GM18907 (cell line): ENCODE results near the gene DNAJB9.
"Not testable (repeated sequence)": the region's sequence is repeated elsewhere in the genome, so short reads cannot be mapped to it uniquely, and the experiment has no call there.

ENCODE experiments used
- ATAC-seq: cut with Tn5 transposase; IDR thresholded peaks from one replicate; pipeline ENCODE4 v1.9.1; 2021; ENCODE audit warnings: mild to moderate bottlenecking, moderate library complexity; ENCODE audit not compliant: unreplicated experiment

DNAJB9 gene

GRCh38 chr7:108569381-108570145 lies at the start of gene DNAJB9, which contains the start of gene THAP5:
TSS of gene DNAJB9 (plus strand) at chr7:108569874. CDS start at chr7:108571727, 1,853 bp downstream.
TSS of gene THAP5 (minus strand) at chr7:108569706. CDS start at chr7:108569569, 137 bp downstream.
- peak; percentile 96 for ATAC-seq

- ATAC-seq, result no peak
Observed at GRCh38 chr7:108522780-108523179, 46.9 kb upstream of the DNAJB9 start.

GRCh38 chr7:108525327-108525984 lies 44.2 kb upstream of the DNAJB9 start:
- ATAC-seq, result peak; percentile 59

- peak; percentile 95 for ATAC-seq
Observed at GRCh38 chr7:108525985-108526767, 43.5 kb upstream of the DNAJB9 start, which contains the start of gene PNPLA8. TSS of gene PNPLA8 (minus strand) at chr7:108526135. CDS start at chr7:108515491, 10,644 bp downstream.

GRCh38 chr7:108526768-108527017 lies 43.0 kb upstream of the DNAJB9 start:
- no peak for ATAC-seq

- ATAC-seq, result no peak
Observed at GRCh38 chr7:108528183-108528712, 41.4 kb upstream of the DNAJB9 start.

- no peak for ATAC-seq
Observed at GRCh38 chr7:108529341-108529740, 40.3 kb upstream of the DNAJB9 start.

GRCh38 chr7:108533712-108534111 lies 36.0 kb upstream of the DNAJB9 start:
- ATAC-seq, result no peak

- no peak for ATAC-seq
Observed at GRCh38 chr7:108535257-108535656, 34.4 kb upstream of the DNAJB9 start.

- no peak for ATAC-seq
Observed at GRCh38 chr7:108535744-108536143, 33.9 kb upstream of the DNAJB9 start.

- no peak for ATAC-seq
Observed at GRCh38 chr7:108537229-108537628, 32.4 kb upstream of the DNAJB9 start.

GRCh38 chr7:108538236-108538635 lies 31.4 kb upstream of the DNAJB9 start:
- ATAC-seq, result not testable (repeated sequence)

GRCh38 chr7:108538685-108539084 lies 31.0 kb upstream of the DNAJB9 start:
- not testable (repeated sequence) for ATAC-seq

GRCh38 chr7:108541478-108541877 lies 28.2 kb upstream of the DNAJB9 start:
- ATAC-seq, result no peak

GRCh38 chr7:108548141-108548896 lies 21.4 kb upstream of the DNAJB9 start:
- not testable (repeated sequence) for ATAC-seq

- ATAC-seq, result not testable (repeated sequence)
Observed at GRCh38 chr7:108556665-108557064, 13.0 kb upstream of the DNAJB9 start.

- ATAC-seq, result no peak
Observed at GRCh38 chr7:108557191-108557590, 12.5 kb upstream of the DNAJB9 start.

- ATAC-seq, result no peak
Observed at GRCh38 chr7:108557617-108558016, 12.1 kb upstream of the DNAJB9 start.

- no peak for ATAC-seq
Observed at GRCh38 chr7:108559253-108559652, 10.4 kb upstream of the DNAJB9 start.

GRCh38 chr7:108561047-108561619 lies 8.5 kb upstream of the DNAJB9 start:
- no peak for ATAC-seq
